ENCODE results near the gene OTUD1.

DNA sequence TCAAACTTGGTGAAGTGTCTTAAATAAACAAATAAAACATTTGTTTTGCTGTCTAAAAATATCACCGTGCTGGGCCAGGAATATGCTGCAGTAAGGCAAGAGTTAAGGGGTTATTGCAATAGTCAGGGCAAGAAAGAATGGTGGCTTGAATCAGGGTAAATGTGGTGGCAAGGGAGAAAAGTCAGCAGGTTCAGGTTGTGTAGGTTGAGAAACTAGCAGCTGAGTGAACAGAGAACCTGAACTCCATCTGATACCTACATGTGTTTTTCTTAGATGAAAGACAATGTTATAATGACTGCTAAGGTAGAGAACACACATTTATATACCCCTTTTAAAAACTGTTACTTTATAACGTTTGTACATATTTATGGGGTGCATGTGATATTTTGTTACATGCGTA lies 28.7 kb downstream of the OTUD1 start:
- TF ChIP-seq CTCF (IDR thresholded peaks at IDR 0.05; ENCODE audit: insufficient read depth, low read depth, low read length) (no peak), EZH2 (IDR thresholded peaks at IDR 0.05; ENCODE audit: insufficient read depth, low read length) (no peak)
